IMR-90 (cell line): ENCODE results near the gene NXF3.

Experiments
- CEBPB ChIP-seq: IDR thresholded peaks from 2 replicates; pipeline ENCODE4 v1.6.1; 2012; ENCODE audit warnings: low read depth, low read length, improper control_type of control experiment
- CTCF ChIP-seq: conservative IDR thresholded peaks from 2 replicates; pipeline ENCODE4 v1.5.1; 2012; ENCODE audit warnings: mild to moderate bottlenecking, low read depth, low read length, improper control_type of control experiment
- ELK1 ChIP-seq: fragments of 150-350 bp; IDR thresholded peaks from 2 replicates; pipeline ENCODE4 v1.6.1; 2016; ENCODE audit warnings: low read depth, mild to moderate bottlenecking, low read length, moderate library complexity, borderline replicate concordance
- FOS ChIP-seq: fragments of 150-350 bp; IDR thresholded peaks from 2 replicates; pipeline ENCODE4 v1.6.1; 2016; ENCODE audit warnings: low read depth, low read length
- MXI1 ChIP-seq: IDR thresholded peaks from 2 replicates; pipeline ENCODE4 v1.6.1; 2012; ENCODE audit warnings: low read depth, mild to moderate bottlenecking, low read length, moderate library complexity, borderline replicate concordance
- POLR2A ChIP-seq: IDR thresholded peaks from 2 replicates; pipeline ENCODE4 v1.6.1; 2012; ENCODE audit warnings: mild to moderate bottlenecking, low read depth, low read length
- RAD21 ChIP-seq: IDR thresholded peaks from 2 replicates; pipeline ENCODE4 v1.6.1; 2012; ENCODE audit warnings: low read length, improper control_type of control experiment
- SMC3 ChIP-seq: fragments of 150-350 bp; IDR thresholded peaks from 2 replicates; pipeline ENCODE4 v1.6.1; 2016; ENCODE audit warnings: low read depth, mild to moderate bottlenecking, antibody characterized with exemption, low read length, moderate library complexity

- TF ChIP-seq CEBPB (no peak), SMC3 (no peak), MXI1 (no peak), CTCF (no peak), ELK1 (no peak), RAD21 (no peak), FOS (no peak), POLR2A (no peak)
Measured at GRCh38 chrX:103056902-103057301, 36.0 kb downstream of the NXF3 start.
